PC-3 (cell line): ENCODE measurements around the gene HIGD2A. TPM values are rescaled to one million over a fixed set of nuclear protein-coding genes. Genes with fewer than 3 reads are reported as not detected.

Source experiments
- ATAC-seq: fragments of 200-7000 bp; cut with Tn5 transposase; 2 replicates; pipeline ENCODE4 v1.9.1; 2020; ENCODE audit warnings: mild to moderate bottlenecking, moderate library complexity
- BruUV-seq: library from RNA; stranded (reverse); fragments of 400-500 nt; replicated peaks from 2 replicates; lab custom pipeline; 2021; lab: Mats Ljungman, UMichigan
- CTCF ChIA-PET: fragments of 300-600 bp; sonication (Branson Sonifier 250); formaldehyde crosslinking; loops from one replicate; lab custom pipeline; 2022; ENCODE audit warnings: antibody characterized with exemption; lab: Charles Lee
- POLR2A ChIA-PET: fragments of 300-600 bp; sonication (Branson Sonifier 250); formaldehyde crosslinking; loops from one replicate; lab custom pipeline; 2022; ENCODE audit warnings: antibody characterized with exemption; ENCODE audit not compliant: unreplicated experiment; lab: Charles Lee
- DNase-seq: peaks from one replicate; pipeline ENCODE4 v3.0.0-alpha.2; 2015
- H2AFZ ChIP-seq: fragments of 300-600 bp; sonication (generic); 2 replicates; pipeline ENCODE4 v1.6.0; 2016; ENCODE audit warnings: antibody characterized with exemption, low read length
- H3F3A ChIP-seq: fragments of 300-600 bp; sonication (generic); one replicate; pipeline ENCODE4 v1.6.0; 2017; ENCODE audit warnings: antibody characterized with exemption, low read length, control low read depth, mild to moderate bottlenecking; ENCODE audit not compliant: unreplicated experiment
- H3K27ac ChIP-seq: fragments of 300-600 bp; sonication (generic); 2 replicates; pipeline ENCODE4 v1.5.1; 2016; ENCODE audit warnings: mild to moderate bottlenecking, low read length
- H3K27me3 ChIP-seq: fragments of 300-600 bp; sonication (generic); 2 replicates; pipeline ENCODE4 v1.6.1; 2016; ENCODE audit warnings: low read length, mixed read lengths
- H3K36me3 ChIP-seq: fragments of 300-600 bp; sonication (generic); 2 replicates; pipeline ENCODE4 v1.6.1; 2016; ENCODE audit warnings: low read depth, mixed run types, low read length, mixed read lengths
- H3K4me1 ChIP-seq: fragments of 300-600 bp; sonication (generic); 2 replicates; pipeline ENCODE4 v1.5.1; 2016; ENCODE audit warnings: low read length; ENCODE audit not compliant: insufficient read depth
- H3K4me2 ChIP-seq: fragments of 300-600 bp; sonication (generic); 2 replicates; pipeline ENCODE4 v1.6.0; 2016; ENCODE audit warnings: low read length
- H3K4me3 ChIP-seq: fragments of 300-600 bp; sonication (generic); 2 replicates; pipeline ENCODE4 v1.5.1; 2016; ENCODE audit warnings: mild to moderate bottlenecking, low read length, mixed read lengths
- H3K79me2 ChIP-seq: fragments of 300-600 bp; sonication (generic); 2 replicates; pipeline ENCODE4 v1.6.1; 2017; ENCODE audit warnings: low read length, mixed read lengths
- H3K9ac ChIP-seq: fragments of 300-600 bp; sonication (generic); 2 replicates; pipeline ENCODE4 v1.6.0; 2016; ENCODE audit warnings: mild to moderate bottlenecking, low read length
- H3K9me2 ChIP-seq: fragments of 300-600 bp; sonication (generic); replicated peaks from 2 replicates; pipeline ENCODE4 v1.6.1; 2016; ENCODE audit warnings: mixed run types, low read length, mixed read lengths
- H3K9me3 ChIP-seq: fragments of 300-600 bp; sonication (generic); 2 replicates; pipeline ENCODE4 v1.6.1; 2016; ENCODE audit warnings: low read length, mixed read lengths
- H4K20me1 ChIP-seq: fragments of 300-600 bp; sonication (generic); 2 replicates; pipeline ENCODE4 v1.6.1; 2016; ENCODE audit warnings: low read length, mixed read lengths
- EZH2 ChIP-seq: fragments of 300-600 bp; sonication (generic); IDR thresholded peaks from one replicate; pipeline ENCODE4 v1.6.1; 2017; ENCODE audit warnings: antibody characterized with exemption, mild to moderate bottlenecking, low read length; ENCODE audit not compliant: unreplicated experiment
- EZH2phosphoT487 ChIP-seq: fragments of 300-600 bp; sonication (generic); IDR thresholded peaks from 2 replicates; pipeline ENCODE4 v1.6.1; 2018; ENCODE audit warnings: mild to moderate bottlenecking, antibody characterized with exemption, low read length, borderline replicate concordance
- intact Hi-C: fragments of 100-400 bp; cut with micrococcal nuclease; formaldehyde crosslinking; loops from 2 replicates; pipeline ENCODE4 v1.9.0; 2023
- total RNA-seq: library from RNA; depleted of rRNA; stranded (reverse); fragments of >200 nt; gene quantifications from 2 replicates; pipeline ENCODE4 v1.2.3, GENCODE V29; 2014
- TF ChIP-seq, protein P1 (sequence below): fragments of 300-600 bp; sonication (generic); conservative IDR thresholded peaks from 2 replicates; pipeline ENCODE4 v1.5.1; 2017; ENCODE audit warnings: antibody characterized with exemption, low read depth, mild to moderate bottlenecking, low read length

Gene HIGD2A
- total RNA-seq, 1 experiment from 2014 or later = 174 TPM

GRCh38 chr5:176418251-176418650 lies 29.7 kb downstream of the HIGD2A start:
- CTCF ChIA-PET = interaction anchor here (0.9 to 1.0 kb wide), 2 partner anchors 21 to 119 kb away, joined by 3 to 8 read pairs; partner anchors contain the start of gene RNF44
- peak; percentile 87 for DNase-seq
- H3K27ac ChIP-seq = peak overlapping the region; percentile 35
- H3K4me3 ChIP-seq = no peak overlapping the region
- no peaks in the 10 kb centered on the region for H3K36me3 ChIP-seq
- H3K9me3 ChIP-seq = no peaks in the 10 kb centered on the region
- peak overlapping the region; percentile 50 for H3K4me2 ChIP-seq
- peak overlapping the region; percentile 17; the same call in 1 of the 2 replicates for H2AFZ ChIP-seq
- peaks cover 30% of the 10 kb centered on the region for H3K79me2 ChIP-seq
- H3K9me2 ChIP-seq = no peaks in the 10 kb centered on the region
- no TSS peak for BruUV-seq
- H3K27me3 ChIP-seq = no peaks in the 10 kb centered on the region
- no peak overlapping the region for H3K9ac ChIP-seq
- H3F3A ChIP-seq = no peaks in the 10 kb centered on the region
- peaks cover 10% of the 10 kb centered on the region; the same call in 1 of the 2 replicates for H4K20me1 ChIP-seq
- ATAC-seq = no peak; the same call in 1 of the 2 replicates
- TF ChIP-seq, protein P1, sequence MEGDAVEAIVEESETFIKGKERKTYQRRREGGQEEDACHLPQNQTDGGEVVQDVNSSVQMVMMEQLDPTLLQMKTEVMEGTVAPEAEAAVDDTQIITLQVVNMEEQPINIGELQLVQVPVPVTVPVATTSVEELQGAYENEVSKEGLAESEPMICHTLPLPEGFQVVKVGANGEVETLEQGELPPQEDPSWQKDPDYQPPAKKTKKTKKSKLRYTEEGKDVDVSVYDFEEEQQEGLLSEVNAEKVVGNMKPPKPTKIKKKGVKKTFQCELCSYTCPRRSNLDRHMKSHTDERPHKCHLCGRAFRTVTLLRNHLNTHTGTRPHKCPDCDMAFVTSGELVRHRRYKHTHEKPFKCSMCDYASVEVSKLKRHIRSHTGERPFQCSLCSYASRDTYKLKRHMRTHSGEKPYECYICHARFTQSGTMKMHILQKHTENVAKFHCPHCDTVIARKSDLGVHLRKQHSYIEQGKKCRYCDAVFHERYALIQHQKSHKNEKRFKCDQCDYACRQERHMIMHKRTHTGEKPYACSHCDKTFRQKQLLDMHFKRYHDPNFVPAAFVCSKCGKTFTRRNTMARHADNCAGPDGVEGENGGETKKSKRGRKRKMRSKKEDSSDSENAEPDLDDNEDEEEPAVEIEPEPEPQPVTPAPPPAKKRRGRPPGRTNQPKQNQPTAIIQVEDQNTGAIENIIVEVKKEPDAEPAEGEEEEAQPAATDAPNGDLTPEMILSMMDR = no peak
- no peak for TF ChIP-seq EZH2phosphoT487
- no peak for TF ChIP-seq EZH2
- intact Hi-C loops = no loop called here
- POLR2A ChIA-PET = interaction anchor here (1.0 kb wide), 1 partner anchor 29 kb away, joined by 4 read pairs; no protein-coding TSS in a partner anchor
- H3K4me1 ChIP-seq = peaks cover 40% of the 10 kb centered on the region

DNA sequence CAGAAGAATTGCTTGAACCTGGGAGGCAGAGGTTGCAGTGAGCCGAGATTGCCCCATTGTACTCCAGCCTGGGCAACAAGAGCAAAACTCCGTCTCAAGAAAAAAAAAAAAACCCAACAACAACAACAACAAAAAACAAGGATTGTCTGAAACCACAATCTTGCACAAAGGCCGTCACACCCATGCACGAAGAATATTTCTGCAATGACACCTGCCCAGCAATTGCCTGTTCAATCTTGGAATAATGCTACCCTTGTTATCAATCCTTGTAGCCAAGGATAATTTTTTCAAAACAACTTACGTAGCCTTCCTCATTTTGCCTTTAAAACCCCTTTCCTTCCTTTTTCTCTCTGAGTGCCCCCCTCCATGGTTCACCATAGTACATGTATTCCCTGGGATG lies 31.5 kb downstream of the HIGD2A start:
- peaks cover 11% of the 10 kb centered on the region for H3K79me2 ChIP-seq
- H3F3A ChIP-seq = no peaks in the 10 kb centered on the region
- H3K27ac ChIP-seq = no peak overlapping the region
- no peak overlapping the region for H3K4me3 ChIP-seq
- H2AFZ ChIP-seq = no peak overlapping the region
- 0 out of 2 replicates have a peak, but pooled peaks cover under 1% of the 10 kb centered on the region for H4K20me1 ChIP-seq
- no peaks in the 10 kb centered on the region for H3K27me3 ChIP-seq
- CTCF ChIA-PET = no interaction called here
- intact Hi-C loops = no loop called here
- H3K9me3 ChIP-seq = no peaks in the 10 kb centered on the region
- ATAC-seq = no peak
- no peak overlapping the region for H3K9ac ChIP-seq
- DNase-seq = no peak
- TF ChIP-seq EZH2 = no peak
- POLR2A ChIA-PET = no interaction called here
- no peak overlapping the region for H3K4me2 ChIP-seq
- no peaks in the 10 kb centered on the region for H3K9me2 ChIP-seq
- no TSS peak for BruUV-seq
- H3K36me3 ChIP-seq = no peaks in the 10 kb centered on the region
- peaks cover 22% of the 10 kb centered on the region for H3K4me1 ChIP-seq

- no peaks in the 10 kb centered on the region for H3K27me3 ChIP-seq
- H3K9me2 ChIP-seq = no peaks in the 10 kb centered on the region
- intact Hi-C loops = no loop called here
- H2AFZ ChIP-seq = no peak overlapping the region
- H4K20me1 ChIP-seq = no peaks in the 10 kb centered on the region
- TF ChIP-seq, protein P1 = no peak
- no peak for TF ChIP-seq EZH2phosphoT487
- no peak for TF ChIP-seq EZH2
- ATAC-seq = no peak
- no peak for DNase-seq
- CTCF ChIA-PET = no interaction called here
- H3K4me2 ChIP-seq = no peak overlapping the region
- no peak overlapping the region for H3K27ac ChIP-seq
- H3F3A ChIP-seq = no peaks in the 10 kb centered on the region
- no TSS peak for BruUV-seq
- H3K36me3 ChIP-seq = no peaks in the 10 kb centered on the region
- peaks cover under 1% of the 10 kb centered on the region; the same call in 1 of the 2 replicates for H3K9me3 ChIP-seq
- POLR2A ChIA-PET = no interaction called here
- H3K4me3 ChIP-seq = no peak overlapping the region
- H3K9ac ChIP-seq = no peak overlapping the region
- peaks cover 2% of the 10 kb centered on the region for H3K79me2 ChIP-seq
- peaks cover 20% of the 10 kb centered on the region for H3K4me1 ChIP-seq
These were observed 32.5 kb downstream of the HIGD2A start for GRCh38 chr5:176420972-176421544.
